WTC11 (cell line): ENCODE results near the gene APEX2. TPM values are rescaled to one million over a fixed set of nuclear protein-coding genes. Genes with fewer than 3 reads are reported as not detected.

Experiments
- ATAC-seq: fragments of 200-7000 bp; cut with Tn5 transposase; 2 replicates; pipeline ENCODE4 v1.10.0; 2021; ENCODE audit warnings: mild to moderate bottlenecking, moderate library complexity
- CTCF ChIA-PET: fragments of 300-600 bp; sonication (Branson Sonifier 250); formaldehyde crosslinking; loops from one replicate; lab custom pipeline; 2021; ENCODE audit warnings: antibody characterized with exemption; lab: Charles Lee
- POLR2A ChIA-PET: fragments of 350-600 bp; sonication (Branson Sonifier 250); formaldehyde crosslinking; loops from one replicate; lab custom pipeline; 2021; ENCODE audit warnings: antibody characterized with exemption; lab: Charles Lee
- DNase-seq: peaks from one replicate; pipeline ENCODE4 v3.0.0; 2021; ENCODE audit warnings: low spot score
- H3K27ac Mint-ChIP-seq: 2 replicates; pipeline ENCODE4 v1.8.0; 2021; ENCODE audit warnings: mixed read lengths
- H3K27me3 Mint-ChIP-seq: 2 replicates; pipeline ENCODE4 v1.8.0; 2021; ENCODE audit warnings: low read depth, mild to moderate bottlenecking, moderate library complexity, mixed read lengths
- H3K36me3 Mint-ChIP-seq: 2 replicates; pipeline ENCODE4 v1.8.0; 2021; ENCODE audit warnings: mixed read lengths
- H3K4me1 Mint-ChIP-seq: 2 replicates; pipeline ENCODE4 v1.8.0; 2022; ENCODE audit warnings: mixed read lengths
- H3K4me3 Mint-ChIP-seq: 2 replicates; pipeline ENCODE4 v1.8.0; 2021; ENCODE audit warnings: mild to moderate bottlenecking, moderate library complexity, mixed read lengths
- H3K9me3 Mint-ChIP-seq: 2 replicates; pipeline ENCODE4 v1.8.0; 2021; ENCODE audit warnings: mixed read lengths
- CREB1 ChIP-seq: sonication (generic); formaldehyde crosslinking; IDR thresholded peaks from 2 replicates; pipeline ENCODE4 v1.8.0; 2023; ENCODE audit warnings: mild to moderate bottlenecking, missing genetic modification reagents
- CREM ChIP-seq: sonication (generic); formaldehyde crosslinking; IDR thresholded peaks from 2 replicates; pipeline ENCODE4 v1.8.1; 2022; ENCODE audit warnings: mild to moderate bottlenecking, missing genetic modification reagents, moderate library complexity
- CTCF ChIP-seq: fragments of 200-600 bp; IDR thresholded peaks from 2 replicates; pipeline ENCODE4 v1.8.0; 2022; ENCODE audit warnings: antibody characterized with exemption
- NFE2L1 ChIP-seq: sonication (generic); formaldehyde crosslinking; IDR thresholded peaks from 2 replicates; pipeline ENCODE4 v1.8.1; 2023; ENCODE audit warnings: missing genetic modification reagents
- STAT6 ChIP-seq: sonication (generic); formaldehyde crosslinking; conservative IDR thresholded peaks from 2 replicates; pipeline ENCODE4 v1.8.1; 2023; ENCODE audit warnings: mild to moderate bottlenecking, low read depth, missing genetic modification reagents, moderate library complexity
- ZNF423 ChIP-seq: fragments of 250-450 bp; sonication (Bioruptor Pico); IDR thresholded peaks from 2 replicates; pipeline ENCODE4 v2.1.2; 2022; ENCODE audit warnings: mild to moderate bottlenecking, moderate library complexity
- total RNA-seq: library from RNA; stranded (reverse); gene quantifications from 3 replicates; pipeline ENCODE4 v1.2.3, GENCODE V29; 2021

APEX2 gene
- total RNA-seq, 1 experiment from 2014 or later = 19.9 TPM

GRCh38 chrX:55057675-55058249, 57.6 kb downstream of the APEX2 start:
- peak; percentile 11 for DNase-seq
- Mint-ChIP-seq H3K9me3 (no peaks in the 10 kb centered on the region), H3K4me3 (no peak overlapping the region), H3K36me3 (peaks cover 4% of the 10 kb centered on the region; the same call in 1 of the 2 replicates), H3K4me1 (peaks cover 7% of the 10 kb centered on the region), H3K27ac (no peak overlapping the region), H3K27me3 (no peaks in the 10 kb centered on the region; the same call in 1 of the 2 replicates)
- ATAC-seq = peak; percentile 51; the same call in 1 of the 2 replicates
- no peak for TF ChIP-seq CREB1 (CRISPR knock-in tag)
- TF ChIP-seq CTCF = 0 out of 2 replicates have a peak, but pooled peaks have one; percentile 35
- no peak for TF ChIP-seq CREM (CRISPR knock-in tag)
- TF ChIP-seq ZNF423 (CRISPR knock-in tag) = no peak
- TF ChIP-seq NFE2L1 (CRISPR knock-in tag) = no peak
- no peak for TF ChIP-seq STAT6
- POLR2A ChIA-PET = no interaction called here
- CTCF ChIA-PET = interaction anchor here (1.1 kb wide), 1 partner anchor 123 kb away, joined by 3 read pairs; no protein-coding TSS in a partner anchor

Other genes starting within 250 kb of the APEX2 start
- 0.02 to 0.05 TPM (median 0.04 TPM) in 3 replicates for gene ITIH6, start 202.1 kb upstream of the APEX2 start, total RNA-seq
- 136 to 140 TPM (median 138 TPM) in 3 replicates for gene MAGED2, start 192.6 kb upstream of the APEX2 start, total RNA-seq
- gene TRO, start 79.5 kb upstream of the APEX2 start, total RNA-seq = 39.6 to 51.0 TPM (median 41.6 TPM) in 3 replicates
- 0.42 to 1.1 TPM (median 0.60 TPM) in 3 replicates for gene PFKFB1, start 6.2 kb upstream of the APEX2 start, total RNA-seq
- 0.30 to 0.35 TPM in 2 of 3 replicates, not detected in the other for gene ALAS2, start 30.6 kb downstream of the APEX2 start, total RNA-seq
- gene PAGE2B, start 74.7 kb downstream of the APEX2 start, total RNA-seq = 0.46 to 0.94 TPM (median 0.92 TPM) in 3 replicates
- gene PAGE2, start 88.7 kb downstream of the APEX2 start, total RNA-seq = not detected in 3 replicates
- gene PAGE5, start 220.0 kb downstream of the APEX2 start, total RNA-seq = not detected in 3 replicates